ENCODE measurements around the gene ZMYND19.
A peak's percentile ranks its signal among the peaks of the same experiment; 100 is the strongest.
"Not testable (repeated sequence)": the region's sequence is repeated elsewhere in the genome, so short reads cannot be mapped to it uniquely, and the experiment has no call there.

Gene ZMYND19

GRCh38 chr9:137602661-137603060 lies 12.3 kb upstream of the ZMYND19 start:
- Histone ChIP-seq H3K4me1 (ENCODE audit: insufficient read depth, low read length, poor library complexity, severe bottlenecking) (peaks cover 27% of the 10 kb centered on the region), H3K36me3 (ENCODE audit: insufficient read depth, low read length) (no peaks in the 10 kb centered on the region), H3K4me3 (ENCODE audit: low read length, poor library complexity, severe bottlenecking) (no peak overlapping the region), H3K4me2 (ENCODE audit: low read depth, low read length, poor library complexity, severe bottlenecking) (peak overlapping the region; percentile 8), H3F3A (ENCODE audit: low read depth) (0 out of 2 replicates have a peak, but pooled peaks cover 2% of the 10 kb centered on the region), H3K9me2 (replicated peaks; ENCODE audit: low read depth, low read length) (no peaks in the 10 kb centered on the region), H4K20me1 (ENCODE audit: insufficient read depth, low read length, poor library complexity, severe bottlenecking) (peaks cover 12% of the 10 kb centered on the region), H3K9ac (ENCODE audit: low read depth, low read length, poor library complexity, severe bottlenecking) (peak overlapping the region; percentile 2), H3K27me3 (ENCODE audit: insufficient read depth, low read length, poor library complexity, severe bottlenecking) (no peaks in the 10 kb centered on the region), H2AFZ (ENCODE audit: low read length) (peak overlapping the region; percentile 47), H3K79me2 (ENCODE audit: insufficient read depth, low read length) (peaks cover 17% of the 10 kb centered on the region), H3K9me3 (ENCODE audit: insufficient read depth, low read depth, low read length) (no peaks in the 10 kb centered on the region)
- TF ChIP-seq EZH2phosphoT487 (IDR thresholded peaks at IDR 0.05; ENCODE audit: borderline replicate concordance) (no peak), CTCF (conservative IDR thresholded peaks at IDR 0.05; ENCODE audit: low read length) (no peak; the same call in 1 of the 2 replicates)

DNA sequence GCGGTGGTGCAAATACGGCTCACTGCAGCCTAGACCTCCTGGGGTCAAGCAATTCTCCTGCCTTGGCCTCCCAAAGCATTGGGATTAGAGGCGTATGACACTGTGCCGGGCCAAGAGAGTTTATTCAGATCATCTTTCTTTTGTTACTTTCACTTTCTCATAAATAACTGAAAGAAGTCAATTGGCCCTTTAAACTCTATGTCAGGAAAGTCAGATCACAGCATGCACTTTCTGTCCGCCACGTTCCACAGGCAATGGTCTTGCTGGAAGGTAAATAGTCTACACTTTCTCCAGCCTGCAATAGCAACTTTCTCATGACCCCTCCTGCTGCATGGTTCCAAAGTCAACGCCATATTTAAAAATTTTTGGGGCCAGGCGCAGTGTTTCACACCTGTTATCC lies 8.6 kb upstream of the ZMYND19 start:
- Histone ChIP-seq H3K4me2 (ENCODE audit: low read depth, low read length, poor library complexity, severe bottlenecking) (no peak overlapping the region), H3K4me1 (ENCODE audit: insufficient read depth, low read length, poor library complexity, severe bottlenecking) (peaks cover 10% of the 10 kb centered on the region), H3K27me3 (ENCODE audit: insufficient read depth, low read length, poor library complexity, severe bottlenecking) (no peaks in the 10 kb centered on the region), H4K20me1 (ENCODE audit: insufficient read depth, low read length, poor library complexity, severe bottlenecking) (no peaks in the 10 kb centered on the region), H2AFZ (ENCODE audit: low read length) (no peak overlapping the region), H3K4me3 (ENCODE audit: low read length, poor library complexity, severe bottlenecking) (no peak overlapping the region), H3K9ac (ENCODE audit: low read depth, low read length, poor library complexity, severe bottlenecking) (no peak overlapping the region), H3K79me2 (ENCODE audit: insufficient read depth, low read length) (no peaks in the 10 kb centered on the region), H3K9me2 (replicated peaks; ENCODE audit: low read depth, low read length) (no peaks in the 10 kb centered on the region), H3K36me3 (ENCODE audit: insufficient read depth, low read length) (no peaks in the 10 kb centered on the region), H3K9me3 (ENCODE audit: insufficient read depth, low read depth, low read length) (no peaks in the 10 kb centered on the region), H3F3A (ENCODE audit: low read depth) (0 out of 2 replicates have a peak, but pooled peaks cover 2% of the 10 kb centered on the region)
- TF ChIP-seq EZH2phosphoT487 (IDR thresholded peaks at IDR 0.05; ENCODE audit: borderline replicate concordance) (no peak), CTCF (conservative IDR thresholded peaks at IDR 0.05; ENCODE audit: low read length) (no peak)

- not testable (repeated sequence) for H3K4me2 ChIP-seq (ENCODE audit: low read depth, low read length, poor library complexity, severe bottlenecking); H3K4me1 ChIP-seq (ENCODE audit: insufficient read depth, low read length, poor library complexity, severe bottlenecking); H2AFZ ChIP-seq (ENCODE audit: low read length); H3K4me3 ChIP-seq (ENCODE audit: low read length, poor library complexity, severe bottlenecking); H3K9me3 ChIP-seq (ENCODE audit: insufficient read depth, low read depth, low read length); H3K9ac ChIP-seq (ENCODE audit: low read depth, low read length, poor library complexity, severe bottlenecking); H3K36me3 ChIP-seq (ENCODE audit: insufficient read depth, low read length); H3K79me2 ChIP-seq (ENCODE audit: insufficient read depth, low read length); H3K27me3 ChIP-seq (ENCODE audit: insufficient read depth, low read length, poor library complexity, severe bottlenecking); H3K9me2 ChIP-seq (replicated peaks; ENCODE audit: low read depth, low read length); H4K20me1 ChIP-seq (ENCODE audit: insufficient read depth, low read length, poor library complexity, severe bottlenecking); H3F3A ChIP-seq (ENCODE audit: low read depth)
Measured at GRCh38 chr9:137596577-137596976, 6.3 kb upstream of the ZMYND19 start.

GRCh38 chr9:137593176-137593575 lies 2.9 kb upstream of the ZMYND19 start:
- H3K4me2 ChIP-seq (ENCODE audit: low read depth, low read length, poor library complexity, severe bottlenecking), result no peak overlapping the region
- H3K9me3 ChIP-seq (ENCODE audit: insufficient read depth, low read depth, low read length), result no peaks in the 10 kb centered on the region
- H3F3A ChIP-seq (ENCODE audit: low read depth), result no peaks in the 10 kb centered on the region
- H3K9me2 ChIP-seq (replicated peaks; ENCODE audit: low read depth, low read length), result no peaks in the 10 kb centered on the region
- peaks cover 9% of the 10 kb centered on the region for H4K20me1 ChIP-seq (ENCODE audit: insufficient read depth, low read length, poor library complexity, severe bottlenecking)
- H3K9ac ChIP-seq (ENCODE audit: low read depth, low read length, poor library complexity, severe bottlenecking), result no peak overlapping the region
- no peak for TF ChIP-seq EZH2phosphoT487 (IDR thresholded peaks at IDR 0.05; ENCODE audit: borderline replicate concordance)
- no peak for TF ChIP-seq CTCF (conservative IDR thresholded peaks at IDR 0.05; ENCODE audit: low read length)
- peaks cover 16% of the 10 kb centered on the region for H3K79me2 ChIP-seq (ENCODE audit: insufficient read depth, low read length)
- no peak overlapping the region for H2AFZ ChIP-seq (ENCODE audit: low read length)
- H3K36me3 ChIP-seq (ENCODE audit: insufficient read depth, low read length), result no peaks in the 10 kb centered on the region
- H3K4me3 ChIP-seq (ENCODE audit: low read length, poor library complexity, severe bottlenecking), result no peak overlapping the region
- H3K4me1 ChIP-seq (ENCODE audit: insufficient read depth, low read length, poor library complexity, severe bottlenecking), result peaks cover 10% of the 10 kb centered on the region
- no peaks in the 10 kb centered on the region for H3K27me3 ChIP-seq (ENCODE audit: insufficient read depth, low read length, poor library complexity, severe bottlenecking)

Data from Loucy (cell line).